ENCODE measurements around the gene DSCAML1. TPM values are rescaled to one million over a fixed set of nuclear protein-coding genes. Genes with fewer than 3 reads are reported as not detected.

DSCAML1 gene
- total and polyA plus RNA-seq, 10 of the 15 experiments (the other 5 are each of a cell fraction or from before 2014, with no cell fraction given): 0.03 to 0.18 (median 0.06) TPM; not detected in 1

DNA sequence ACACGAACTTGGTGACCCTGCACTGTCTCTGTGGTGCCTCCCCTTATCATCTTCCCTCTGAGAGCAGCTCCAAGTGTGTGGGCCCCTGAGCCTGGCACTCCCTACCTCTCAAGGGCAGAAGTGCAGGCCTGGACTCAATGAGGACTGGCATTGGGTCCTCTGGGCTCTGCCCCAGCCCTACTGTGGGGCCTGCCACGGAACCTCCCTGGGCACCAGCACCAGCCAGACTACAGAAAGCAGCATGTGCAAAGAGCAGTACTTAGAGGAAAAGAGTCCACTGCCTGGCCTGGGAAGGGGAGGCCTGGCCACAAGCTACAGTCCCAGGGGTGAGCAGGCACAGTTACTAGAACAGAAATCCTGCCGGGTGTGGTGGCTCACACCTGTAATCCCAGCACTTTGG lies 222.5 kb downstream of the DSCAML1 start:
- Histone ChIP-seq H3K9ac (ENCODE audit: control insufficient read depth, insufficient read depth, low read length) (no peak overlapping the region), H3K27me3 (replicated peaks in 1 of 2; ENCODE audit: control insufficient read depth in 2 of 2, insufficient read depth in 2 of 2, low read length in 1 of 2) (peaks cover 0 to 4% of the 10 kb centered on the region in 2 experiments; a peak in 2 of 4 replicates), H3K4me1 (ENCODE audit: control insufficient read depth, insufficient read depth, low read length) (no peaks in the 10 kb centered on the region), H2AFZ (ENCODE audit: control insufficient read depth, low read depth, low read length) (no peak overlapping the region), H3K4me2 (ENCODE audit: control insufficient read depth, insufficient read depth) (no peak overlapping the region), H3K27ac (ENCODE audit: control insufficient read depth, insufficient read depth) (no peak overlapping the region), H3K9me3 (replicated peaks; ENCODE audit: control insufficient read depth, insufficient read depth, low read length) (no peaks in the 10 kb centered on the region), H3K36me3 (ENCODE audit: control insufficient read depth in 2 of 2, insufficient read depth in 2 of 2, low read length in 1 of 2) (no peaks in the 10 kb centered on the region), H3K4me3 (no peak overlapping the region), H3K79me2 (ENCODE audit: control insufficient read depth, insufficient read depth, low read length) (no peaks in the 10 kb centered on the region), H4K20me1 (ENCODE audit: control insufficient read depth, insufficient read depth) (no peaks in the 10 kb centered on the region)
- FAIRE-seq (no peak), ATAC-seq (no peak), DNase-seq (ENCODE audit: low read depth, low spot score) (no peak)
- BruUV-seq (replicated peaks): no TSS peak
- RAD21 ChIA-PET (ENCODE audit: unreplicated experiment): no interaction called here
- WGBS (ENCODE audit: insufficient coverage, insufficient replicate concordance, low lambda C conversion rate, missing lambda C conversion rate): 28% methylated on average over 3 of the region's 3 CpGs
- CTCF ChIA-PET: no interaction called here
- in situ Hi-C loops (cut with MboI) (no loop called here), intact Hi-C loops (cut with micrococcal nuclease; ENCODE audit: unreplicated experiment) (no loop called here)
- POLR2A ChIA-PET: no interaction called here
- SMC1A ChIA-PET (ENCODE audit: uncharacterized antibody, unreplicated experiment): interaction anchor here (1.3 kb wide), 1 partner anchor 46 kb away, joined by 3 read pairs; no protein-coding TSS in a partner anchor
- TF ChIP-seq, protein P1, sequence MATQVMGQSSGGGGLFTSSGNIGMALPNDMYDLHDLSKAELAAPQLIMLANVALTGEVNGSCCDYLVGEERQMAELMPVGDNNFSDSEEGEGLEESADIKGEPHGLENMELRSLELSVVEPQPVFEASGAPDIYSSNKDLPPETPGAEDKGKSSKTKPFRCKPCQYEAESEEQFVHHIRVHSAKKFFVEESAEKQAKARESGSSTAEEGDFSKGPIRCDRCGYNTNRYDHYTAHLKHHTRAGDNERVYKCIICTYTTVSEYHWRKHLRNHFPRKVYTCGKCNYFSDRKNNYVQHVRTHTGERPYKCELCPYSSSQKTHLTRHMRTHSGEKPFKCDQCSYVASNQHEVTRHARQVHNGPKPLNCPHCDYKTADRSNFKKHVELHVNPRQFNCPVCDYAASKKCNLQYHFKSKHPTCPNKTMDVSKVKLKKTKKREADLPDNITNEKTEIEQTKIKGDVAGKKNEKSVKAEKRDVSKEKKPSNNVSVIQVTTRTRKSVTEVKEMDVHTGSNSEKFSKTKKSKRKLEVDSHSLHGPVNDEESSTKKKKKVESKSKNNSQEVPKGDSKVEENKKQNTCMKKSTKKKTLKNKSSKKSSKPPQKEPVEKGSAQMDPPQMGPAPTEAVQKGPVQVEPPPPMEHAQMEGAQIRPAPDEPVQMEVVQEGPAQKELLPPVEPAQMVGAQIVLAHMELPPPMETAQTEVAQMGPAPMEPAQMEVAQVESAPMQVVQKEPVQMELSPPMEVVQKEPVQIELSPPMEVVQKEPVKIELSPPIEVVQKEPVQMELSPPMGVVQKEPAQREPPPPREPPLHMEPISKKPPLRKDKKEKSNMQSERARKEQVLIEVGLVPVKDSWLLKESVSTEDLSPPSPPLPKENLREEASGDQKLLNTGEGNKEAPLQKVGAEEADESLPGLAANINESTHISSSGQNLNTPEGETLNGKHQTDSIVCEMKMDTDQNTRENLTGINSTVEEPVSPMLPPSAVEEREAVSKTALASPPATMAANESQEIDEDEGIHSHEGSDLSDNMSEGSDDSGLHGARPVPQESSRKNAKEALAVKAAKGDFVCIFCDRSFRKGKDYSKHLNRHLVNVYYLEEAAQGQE (IDR thresholded peaks at IDR 0.05; ENCODE audit: low read depth, low read length): no peak
- TF ChIP-seq, protein P2, sequence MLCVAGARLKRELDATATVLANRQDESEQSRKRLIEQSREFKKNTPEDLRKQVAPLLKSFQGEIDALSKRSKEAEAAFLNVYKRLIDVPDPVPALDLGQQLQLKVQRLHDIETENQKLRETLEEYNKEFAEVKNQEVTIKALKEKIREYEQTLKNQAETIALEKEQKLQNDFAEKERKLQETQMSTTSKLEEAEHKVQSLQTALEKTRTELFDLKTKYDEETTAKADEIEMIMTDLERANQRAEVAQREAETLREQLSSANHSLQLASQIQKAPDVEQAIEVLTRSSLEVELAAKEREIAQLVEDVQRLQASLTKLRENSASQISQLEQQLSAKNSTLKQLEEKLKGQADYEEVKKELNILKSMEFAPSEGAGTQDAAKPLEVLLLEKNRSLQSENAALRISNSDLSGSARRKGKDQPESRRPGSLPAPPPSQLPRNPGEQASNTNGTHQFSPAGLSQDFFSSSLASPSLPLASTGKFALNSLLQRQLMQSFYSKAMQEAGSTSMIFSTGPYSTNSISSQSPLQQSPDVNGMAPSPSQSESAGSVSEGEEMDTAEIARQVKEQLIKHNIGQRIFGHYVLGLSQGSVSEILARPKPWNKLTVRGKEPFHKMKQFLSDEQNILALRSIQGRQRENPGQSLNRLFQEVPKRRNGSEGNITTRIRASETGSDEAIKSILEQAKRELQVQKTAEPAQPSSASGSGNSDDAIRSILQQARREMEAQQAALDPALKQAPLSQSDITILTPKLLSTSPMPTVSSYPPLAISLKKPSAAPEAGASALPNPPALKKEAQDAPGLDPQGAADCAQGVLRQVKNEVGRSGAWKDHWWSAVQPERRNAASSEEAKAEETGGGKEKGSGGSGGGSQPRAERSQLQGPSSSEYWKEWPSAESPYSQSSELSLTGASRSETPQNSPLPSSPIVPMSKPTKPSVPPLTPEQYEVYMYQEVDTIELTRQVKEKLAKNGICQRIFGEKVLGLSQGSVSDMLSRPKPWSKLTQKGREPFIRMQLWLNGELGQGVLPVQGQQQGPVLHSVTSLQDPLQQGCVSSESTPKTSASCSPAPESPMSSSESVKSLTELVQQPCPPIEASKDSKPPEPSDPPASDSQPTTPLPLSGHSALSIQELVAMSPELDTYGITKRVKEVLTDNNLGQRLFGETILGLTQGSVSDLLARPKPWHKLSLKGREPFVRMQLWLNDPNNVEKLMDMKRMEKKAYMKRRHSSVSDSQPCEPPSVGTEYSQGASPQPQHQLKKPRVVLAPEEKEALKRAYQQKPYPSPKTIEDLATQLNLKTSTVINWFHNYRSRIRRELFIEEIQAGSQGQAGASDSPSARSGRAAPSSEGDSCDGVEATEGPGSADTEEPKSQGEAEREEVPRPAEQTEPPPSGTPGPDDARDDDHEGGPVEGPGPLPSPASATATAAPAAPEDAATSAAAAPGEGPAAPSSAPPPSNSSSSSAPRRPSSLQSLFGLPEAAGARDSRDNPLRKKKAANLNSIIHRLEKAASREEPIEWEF (IDR thresholded peaks at IDR 0.05; ENCODE audit: insufficient replicate concordance, low read depth, low read length): no peak
- TF ChIP-seq NR2C1 (IDR thresholded peaks at IDR 0.05) (no peak), EP300 (IDR thresholded peaks at IDR 0.05; ENCODE audit: borderline replicate concordance in 1 of 2, control insufficient read depth in 1 of 2, low read depth in 2 of 2, low read length in 2 of 2) (no peak), DPF2 (IDR thresholded peaks at IDR 0.05) (no peak), RUNX3 (IDR thresholded peaks at IDR 0.05; ENCODE audit: low read length) (no peak), RCOR1 (conservative IDR thresholded peaks at IDR 0.05; ENCODE audit: low read depth, low read length) (no peak), SUZ12 (IDR thresholded peaks at IDR 0.05; ENCODE audit: unreplicated experiment) (no peak), ASH2L (IDR thresholded peaks at IDR 0.05; ENCODE audit: borderline replicate concordance, low read depth) (no peak)
- TF ChIP-seq, protein P3, sequence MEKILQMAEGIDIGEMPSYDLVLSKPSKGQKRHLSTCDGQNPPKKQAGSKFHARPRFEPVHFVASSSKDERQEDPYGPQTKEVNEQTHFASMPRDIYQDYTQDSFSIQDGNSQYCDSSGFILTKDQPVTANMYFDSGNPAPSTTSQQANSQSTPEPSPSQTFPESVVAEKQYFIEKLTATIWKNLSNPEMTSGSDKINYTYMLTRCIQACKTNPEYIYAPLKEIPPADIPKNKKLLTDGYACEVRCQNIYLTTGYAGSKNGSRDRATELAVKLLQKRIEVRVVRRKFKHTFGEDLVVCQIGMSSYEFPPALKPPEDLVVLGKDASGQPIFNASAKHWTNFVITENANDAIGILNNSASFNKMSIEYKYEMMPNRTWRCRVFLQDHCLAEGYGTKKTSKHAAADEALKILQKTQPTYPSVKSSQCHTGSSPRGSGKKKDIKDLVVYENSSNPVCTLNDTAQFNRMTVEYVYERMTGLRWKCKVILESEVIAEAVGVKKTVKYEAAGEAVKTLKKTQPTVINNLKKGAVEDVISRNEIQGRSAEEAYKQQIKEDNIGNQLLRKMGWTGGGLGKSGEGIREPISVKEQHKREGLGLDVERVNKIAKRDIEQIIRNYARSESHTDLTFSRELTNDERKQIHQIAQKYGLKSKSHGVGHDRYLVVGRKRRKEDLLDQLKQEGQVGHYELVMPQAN (conservative IDR thresholded peaks at IDR 0.05): no peak

Measured in GM12878 (cell line).